ENCODE measurements around the gene ANK2.

- TF ChIP-seq CTCF (IDR thresholded peaks at IDR 0.05) (no peak), POLR2AphosphoS5 (IDR thresholded peaks at IDR 0.05) (no peak), POLR2A (IDR thresholded peaks at IDR 0.05) (no peak)
These were observed 287.1 kb downstream of the ANK2 start for GRCh38 chr4:113336556-113336955.
